SU-DHL-6 (cell line): ENCODE measurements around the gene GPR157.

Experiments
- CTCF ChIP-seq: fragments of 200-600 bp; sonication (generic); IDR thresholded peaks from one replicate; pipeline ENCODE4 v1.5.1; 2017; ENCODE audit warnings: antibody characterized with exemption, mild to moderate bottlenecking, low read length, moderate library complexity; ENCODE audit not compliant: insufficient read depth, poor library complexity, severe bottlenecking
- EZH2phosphoT487 ChIP-seq: fragments of 200-600 bp; sonication (generic), shearing (Covaris generic); conservative IDR thresholded peaks from 2 replicates; pipeline ENCODE4 v1.6.1; 2018; ENCODE audit warnings: mild to moderate bottlenecking, antibody characterized with exemption, low read length, moderate library complexity, mixed read lengths

GRCh38 chr1:9146156-9146555 is 17.3 kb upstream of the GPR157 start:
- TF ChIP-seq CTCF, result no peak
- TF ChIP-seq EZH2phosphoT487, result no peak
